Measurements from ENCODE around the gene HCRTR2.

Gene HCRTR2

DNA sequence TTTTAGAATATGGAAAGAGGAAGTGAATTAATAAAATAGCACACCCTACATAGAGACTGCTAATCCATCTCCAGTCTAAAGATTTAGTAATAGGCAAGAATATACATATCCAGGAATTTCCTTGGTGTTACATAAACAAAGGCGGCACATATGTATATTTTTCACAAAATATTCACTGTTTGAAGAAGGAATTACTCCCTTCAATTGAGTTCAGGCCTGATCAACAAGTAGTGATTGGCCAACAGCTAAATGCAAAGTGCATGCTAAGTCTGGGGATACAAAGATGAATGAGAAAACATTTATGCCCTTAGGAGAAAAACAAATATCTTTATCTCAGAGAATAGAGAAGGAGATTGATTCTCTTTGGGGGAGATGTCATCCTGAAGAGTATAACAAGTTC is 6.5 kb upstream of the HCRTR2 start:
- no peaks in the 10 kb centered on the region for H3K9me3 ChIP-seq (ENCODE audit: low read depth, low read length)
- DNase-seq (ENCODE audit: low read depth, low spot score): no peak
- H3K4me3 ChIP-seq: no peak overlapping the region
- H3K9ac ChIP-seq (ENCODE audit: insufficient read length): no peak overlapping the region
- TF ChIP-seq POLR2AphosphoS5 (IDR thresholded peaks at IDR 0.05; ENCODE audit: borderline replicate concordance, low read depth, low read length) (no peak), FOXP2 (optimal IDR thresholded peaks at IDR 0.05; ENCODE audit: control extremely low read depth, extremely low read length, insufficient read depth) (no peak), EZH2 (IDR thresholded peaks at IDR 0.05) (no peak)
- H3K36me3 ChIP-seq (ENCODE audit: insufficient read depth, low read length): no peaks in the 10 kb centered on the region
- no peak overlapping the region for H3K27ac ChIP-seq

DNA sequence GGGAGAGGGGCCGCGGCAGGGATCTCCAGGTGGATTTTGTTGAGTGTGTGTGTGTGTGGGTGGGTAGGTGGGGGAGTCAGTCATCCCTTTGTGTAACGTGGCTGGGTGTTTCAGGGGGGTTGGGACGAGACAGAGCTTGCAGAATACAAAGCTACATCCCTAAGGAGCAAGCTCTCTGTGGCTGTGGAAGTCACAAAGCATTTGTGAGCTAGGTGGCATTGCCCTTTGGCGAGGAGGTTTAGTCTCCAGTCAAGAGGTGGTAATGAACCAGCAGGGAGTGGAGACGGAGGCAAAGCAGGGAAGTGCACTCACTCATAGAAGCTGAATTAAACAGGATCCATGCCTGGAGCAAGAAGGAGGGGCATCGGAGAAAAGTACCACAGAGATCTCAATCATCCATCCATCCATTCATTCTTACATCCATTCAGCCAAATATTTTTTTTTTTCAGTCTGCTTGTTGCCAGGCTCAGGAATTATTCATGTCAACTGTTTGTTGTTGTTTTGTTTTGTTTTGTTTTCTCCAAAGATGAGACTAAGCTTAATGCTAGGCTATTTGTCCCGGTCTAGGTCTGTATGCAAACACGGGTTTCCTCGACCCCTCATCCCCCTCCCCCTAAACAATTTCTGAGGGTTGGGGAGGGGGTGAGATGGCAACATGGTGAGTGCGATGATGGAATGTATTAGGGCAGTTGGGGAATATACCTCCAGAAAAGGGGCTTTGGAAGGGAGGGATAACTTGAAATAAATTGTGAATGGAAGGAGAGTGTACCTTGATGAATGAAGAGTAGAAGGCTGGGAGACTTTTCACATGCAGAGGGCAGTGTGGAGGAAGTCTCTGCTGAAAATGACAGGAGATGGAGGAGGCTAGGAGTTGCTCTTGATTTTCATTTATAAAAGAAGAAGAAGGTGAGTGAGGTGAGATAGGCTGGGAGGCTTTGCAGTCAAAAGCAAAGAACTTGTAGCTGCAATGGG is 1.0 kb downstream of the HCRTR2 start:
- Histone ChIP-seq H3K4me3 (0 out of 2 replicates have a peak overlapping the region, but pooled peaks have one; percentile 22), H3K9ac (ENCODE audit: insufficient read length) (no peak overlapping the region), H3K36me3 (ENCODE audit: insufficient read depth, low read length) (no peaks in the 10 kb centered on the region), H3K9me3 (ENCODE audit: low read depth, low read length) (no peaks in the 10 kb centered on the region), H3K27ac (no peak overlapping the region)
- TF ChIP-seq EZH2 (IDR thresholded peaks at IDR 0.05) (no peak), FOXP2 (optimal IDR thresholded peaks at IDR 0.05; ENCODE audit: control extremely low read depth, extremely low read length, insufficient read depth) (no peak), POLR2AphosphoS5 (IDR thresholded peaks at IDR 0.05; ENCODE audit: borderline replicate concordance, low read depth, low read length) (no peak)
- DNase-seq (ENCODE audit: low read depth, low spot score): no peak

DNA sequence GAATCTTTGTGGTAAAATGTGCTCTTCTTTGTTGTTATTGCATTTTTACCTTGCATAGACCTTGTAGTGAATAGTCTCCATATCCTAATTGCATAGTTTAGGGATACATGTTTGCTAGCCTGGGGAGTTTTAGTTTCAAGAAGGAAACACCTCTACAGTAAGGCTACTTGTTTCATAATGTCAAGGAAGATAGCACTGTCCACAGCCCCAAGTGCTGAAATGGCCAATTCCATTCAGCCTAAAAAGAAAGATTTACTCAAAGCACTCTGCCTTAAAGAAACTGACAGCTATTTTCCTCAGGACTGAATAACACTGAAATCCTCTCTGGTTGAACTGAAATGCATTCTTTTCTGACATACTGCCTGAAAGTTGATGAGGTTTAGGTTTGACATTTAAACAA is 2.6 kb downstream of the HCRTR2 start:
- H3K27ac ChIP-seq: no peak overlapping the region
- no peaks in the 10 kb centered on the region for H3K36me3 ChIP-seq (ENCODE audit: insufficient read depth, low read length)
- H3K4me3 ChIP-seq: no peak overlapping the region
- H3K9ac ChIP-seq (ENCODE audit: insufficient read length): no peak overlapping the region
- TF ChIP-seq EZH2 (IDR thresholded peaks at IDR 0.05) (no peak), FOXP2 (optimal IDR thresholded peaks at IDR 0.05; ENCODE audit: control extremely low read depth, extremely low read length, insufficient read depth) (no peak), POLR2AphosphoS5 (IDR thresholded peaks at IDR 0.05; ENCODE audit: borderline replicate concordance, low read depth, low read length) (no peak)
- H3K9me3 ChIP-seq (ENCODE audit: low read depth, low read length): no peaks in the 10 kb centered on the region
- no peak for DNase-seq (ENCODE audit: low read depth, low spot score)

DNA sequence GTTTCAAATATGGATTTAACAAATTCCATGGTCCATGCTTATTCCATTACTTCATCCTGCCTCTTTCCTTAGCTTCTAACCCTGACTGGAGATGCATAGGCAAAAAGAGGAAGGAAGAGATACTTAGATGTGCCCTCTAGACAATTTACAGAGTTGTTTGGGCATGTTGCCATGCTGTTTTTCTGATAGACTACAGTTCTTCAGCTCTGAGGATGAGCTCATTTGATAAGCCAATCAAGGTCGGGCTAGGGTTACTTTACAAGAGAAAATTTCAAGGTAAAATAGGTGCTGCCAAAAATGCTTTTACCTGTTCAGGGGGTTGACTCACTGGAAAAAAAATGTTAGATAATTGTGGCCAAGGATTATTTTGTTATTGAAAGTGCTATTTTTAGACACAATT is 5.9 kb downstream of the HCRTR2 start:
- Histone ChIP-seq H3K9ac (ENCODE audit: insufficient read length) (no peak overlapping the region), H3K4me3 (no peak overlapping the region), H3K36me3 (ENCODE audit: insufficient read depth, low read length) (no peaks in the 10 kb centered on the region), H3K27ac (no peak overlapping the region), H3K9me3 (ENCODE audit: low read depth, low read length) (no peaks in the 10 kb centered on the region)
- no peak for TF ChIP-seq POLR2AphosphoS5 (IDR thresholded peaks at IDR 0.05; ENCODE audit: borderline replicate concordance, low read depth, low read length)
- TF ChIP-seq FOXP2 (optimal IDR thresholded peaks at IDR 0.05; ENCODE audit: control extremely low read depth, extremely low read length, insufficient read depth): no peak
- TF ChIP-seq EZH2 (IDR thresholded peaks at IDR 0.05): no peak
- no peak for DNase-seq (ENCODE audit: low read depth, low spot score)

DNA sequence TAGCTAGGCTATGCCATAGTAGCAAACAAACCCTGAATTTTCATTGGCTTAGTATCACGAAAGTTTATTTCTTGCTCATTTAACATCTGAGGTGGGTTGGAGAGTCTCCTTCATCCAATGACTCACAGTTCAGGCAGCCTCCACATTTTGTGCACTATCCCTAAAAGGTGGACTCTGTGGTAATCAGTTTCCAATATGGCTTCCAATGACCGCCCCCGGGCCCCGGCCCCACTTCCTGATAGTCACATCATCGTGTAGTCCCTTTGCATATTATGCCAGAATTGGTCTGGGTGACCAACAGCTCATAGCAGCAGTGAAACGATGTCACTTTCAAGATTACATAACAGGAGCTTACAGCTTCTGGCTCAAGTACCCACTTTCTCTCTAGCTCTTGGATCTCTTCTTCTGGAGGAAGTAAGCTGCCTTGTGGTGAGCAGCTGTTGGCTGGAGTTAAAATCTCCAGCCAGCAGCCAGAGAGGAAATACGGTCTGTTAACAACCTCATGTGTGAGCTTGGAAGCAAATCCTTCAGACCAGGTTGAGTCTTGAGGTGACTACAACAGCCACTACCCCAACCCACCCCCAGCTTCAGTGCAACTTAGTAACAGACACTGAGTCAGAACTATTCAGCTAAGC is 7.8 kb downstream of the HCRTR2 start:
- no peak for TF ChIP-seq EZH2 (IDR thresholded peaks at IDR 0.05)
- DNase-seq (ENCODE audit: low read depth, low spot score): no peak
- Histone ChIP-seq H3K9me3 (ENCODE audit: low read depth, low read length) (no peaks in the 10 kb centered on the region), H3K36me3 (ENCODE audit: insufficient read depth, low read length) (no peaks in the 10 kb centered on the region), H3K9ac (ENCODE audit: insufficient read length) (no peak overlapping the region), H3K4me3 (no peak overlapping the region), H3K27ac (no peak overlapping the region)

DNA sequence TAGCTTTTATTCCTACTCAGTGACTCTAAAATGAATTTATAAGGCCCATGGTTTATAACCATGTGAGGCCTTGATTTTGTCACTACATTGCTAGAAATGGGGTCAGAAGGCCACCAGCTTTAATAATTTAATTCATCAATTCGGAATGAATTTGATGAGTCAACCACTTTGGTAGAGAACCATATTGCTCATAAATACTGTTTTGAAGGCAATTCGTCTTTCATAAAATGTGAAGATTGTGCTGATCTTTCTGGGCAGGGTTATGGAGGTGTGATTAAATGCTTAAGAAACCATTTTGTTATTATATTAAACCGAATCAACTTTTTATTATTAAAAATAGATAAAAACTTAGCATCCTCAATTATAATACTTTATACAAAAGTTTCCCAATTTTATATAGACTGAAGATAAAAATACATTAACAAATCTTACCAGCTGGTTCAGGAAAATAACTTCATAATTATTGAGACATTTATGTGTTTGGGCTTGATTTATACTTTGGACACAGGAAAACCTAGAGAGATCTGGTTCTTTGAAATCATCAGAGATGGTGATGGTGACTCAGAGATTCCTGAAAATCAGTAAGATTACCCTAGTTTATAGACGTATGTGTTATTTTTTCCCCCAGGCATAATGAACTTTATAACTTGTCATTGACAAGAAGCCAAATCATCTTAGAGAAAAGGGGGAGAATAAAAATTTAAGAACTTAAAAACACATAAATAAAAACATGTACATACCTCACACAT is 10.6 kb downstream of the HCRTR2 start:
- DNase-seq (ENCODE audit: low read depth, low spot score): no peak
- no peak overlapping the region for H3K4me3 ChIP-seq
- H3K9ac ChIP-seq (ENCODE audit: insufficient read length): no peak overlapping the region
- no peak overlapping the region for H3K27ac ChIP-seq
- TF ChIP-seq EZH2 (IDR thresholded peaks at IDR 0.05): no peak
- no peak for TF ChIP-seq POLR2AphosphoS5 (IDR thresholded peaks at IDR 0.05; ENCODE audit: borderline replicate concordance, low read depth, low read length)
- no peak for TF ChIP-seq FOXP2 (optimal IDR thresholded peaks at IDR 0.05; ENCODE audit: control extremely low read depth, extremely low read length, insufficient read depth)
- H3K9me3 ChIP-seq (ENCODE audit: low read depth, low read length): no peaks in the 10 kb centered on the region
- no peaks in the 10 kb centered on the region for H3K36me3 ChIP-seq (ENCODE audit: insufficient read depth, low read length)

DNA sequence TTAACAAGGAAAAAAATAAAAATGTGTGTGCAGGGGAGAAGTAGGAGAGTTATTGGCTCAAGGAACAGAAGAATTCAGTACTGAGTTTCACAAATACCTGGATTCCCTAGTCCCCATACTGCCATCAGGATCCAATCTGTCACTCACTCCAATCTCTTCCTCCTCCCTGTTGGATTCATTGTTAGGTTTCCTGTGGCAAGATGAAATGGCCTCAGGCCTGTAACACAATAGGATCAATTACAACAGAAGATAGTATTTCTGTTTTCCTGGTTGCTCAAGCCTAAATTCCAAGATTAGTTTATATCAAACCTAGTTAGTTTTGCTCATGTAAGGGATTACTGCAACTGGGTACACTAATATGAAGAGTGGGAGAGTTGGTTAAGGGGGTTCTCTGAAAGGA is 24.4 kb downstream of the HCRTR2 start:
- no peak overlapping the region for H3K27ac ChIP-seq
- H3K9me3 ChIP-seq (ENCODE audit: low read depth, low read length): no peaks in the 10 kb centered on the region
- H3K36me3 ChIP-seq (ENCODE audit: insufficient read depth, low read length): no peaks in the 10 kb centered on the region
- DNase-seq (ENCODE audit: low read depth, low spot score): no peak
- no peak overlapping the region for H3K4me3 ChIP-seq
- TF ChIP-seq EZH2 (IDR thresholded peaks at IDR 0.05) (no peak), POLR2AphosphoS5 (IDR thresholded peaks at IDR 0.05; ENCODE audit: borderline replicate concordance, low read depth, low read length) (no peak), FOXP2 (optimal IDR thresholded peaks at IDR 0.05; ENCODE audit: control extremely low read depth, extremely low read length, insufficient read depth) (no peak)
- no peak overlapping the region for H3K9ac ChIP-seq (ENCODE audit: insufficient read length)

DNA sequence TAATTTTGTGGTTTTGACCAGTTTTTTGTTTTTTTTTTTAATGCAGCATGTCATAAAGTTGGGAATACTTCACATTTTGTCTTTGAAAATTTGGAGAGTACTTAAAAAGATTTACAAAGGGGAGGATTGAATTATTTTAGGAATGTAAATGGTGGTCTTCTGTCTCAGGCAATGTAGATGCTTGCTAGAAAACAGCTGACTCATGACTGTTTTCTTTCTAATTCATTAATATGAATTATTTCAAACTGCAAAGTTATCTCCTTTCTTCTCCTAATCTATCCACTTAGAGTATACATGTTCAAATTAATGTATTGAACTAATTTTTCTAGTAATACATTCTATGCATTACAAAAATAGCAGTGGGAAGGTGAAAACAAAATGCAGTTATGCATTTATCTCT is 24.9 kb downstream of the HCRTR2 start:
- H3K4me3 ChIP-seq: no peak overlapping the region
- TF ChIP-seq POLR2AphosphoS5 (IDR thresholded peaks at IDR 0.05; ENCODE audit: borderline replicate concordance, low read depth, low read length): no peak
- TF ChIP-seq FOXP2 (optimal IDR thresholded peaks at IDR 0.05; ENCODE audit: control extremely low read depth, extremely low read length, insufficient read depth): no peak
- TF ChIP-seq EZH2 (IDR thresholded peaks at IDR 0.05): no peak
- DNase-seq (ENCODE audit: low read depth, low spot score): no peak
- no peaks in the 10 kb centered on the region for H3K36me3 ChIP-seq (ENCODE audit: insufficient read depth, low read length)
- H3K9me3 ChIP-seq (ENCODE audit: low read depth, low read length): no peaks in the 10 kb centered on the region
- no peak overlapping the region for H3K9ac ChIP-seq (ENCODE audit: insufficient read length)
- H3K27ac ChIP-seq: no peak overlapping the region; the same call in 1 of the 2 replicates
